ENCODE results near the gene MRAS. TPM values are rescaled to one million over a fixed set of nuclear protein-coding genes. Genes with fewer than 3 reads are reported as not detected.

Gene MRAS
- total RNA-seq, 1 experiment from 2014 or later, result 58.8 TPM

GRCh38 chr3:138340511-138340910 lies 7.9 kb upstream of the MRAS start:
- no peak for DNase-seq (ENCODE audit: low read depth)

DNA sequence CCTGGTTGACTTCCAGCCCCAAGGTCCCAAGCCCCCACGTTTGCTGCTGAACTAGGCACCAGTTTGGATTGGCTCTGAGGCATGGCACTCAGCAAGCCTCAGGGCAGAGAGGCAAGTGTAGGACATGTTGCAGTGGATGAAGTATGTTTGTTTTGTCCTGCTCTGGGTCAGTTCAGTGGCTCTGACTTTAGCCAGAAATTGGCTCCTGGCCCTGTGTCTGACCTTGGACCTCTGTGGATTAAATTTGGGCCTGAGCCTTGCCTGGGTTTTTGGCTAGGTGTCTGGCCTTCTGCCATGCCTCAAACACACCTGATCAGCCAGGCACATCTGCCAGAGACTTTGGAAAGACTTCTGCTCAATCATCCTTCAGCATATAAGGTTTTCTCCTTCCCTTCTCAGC lies 3.6 kb upstream of the MRAS start:
- no peak for DNase-seq (ENCODE audit: low read depth)

GRCh38 chr3:138348754-138349739 lies 668 bp downstream of the MRAS start:
- DNase-seq (ENCODE audit: low read depth), result peak; percentile 55

GRCh38 chr3:138349926-138350665 lies 1.7 kb downstream of the MRAS start:
- peak; percentile 29 for DNase-seq (ENCODE audit: low read depth)

DNA sequence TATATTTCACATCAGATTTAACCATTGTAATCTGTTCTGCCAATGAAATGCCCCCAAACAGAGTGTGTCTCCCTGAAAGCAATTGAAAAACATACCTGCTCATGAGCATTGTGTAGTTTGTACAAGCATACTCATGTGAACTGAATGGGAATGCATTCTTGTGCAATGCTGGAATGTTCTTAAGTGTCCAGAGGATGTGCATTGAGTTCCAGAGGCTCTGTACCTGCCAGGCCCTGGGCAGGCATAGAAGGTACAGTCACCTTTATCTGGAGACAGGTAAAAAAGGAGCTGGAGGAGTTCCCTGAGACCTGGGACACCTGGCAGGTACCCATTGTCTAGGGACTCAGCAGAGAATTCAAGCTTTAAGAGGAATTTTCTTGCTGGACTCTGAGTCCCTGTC lies 2.8 kb downstream of the MRAS start:
- DNase-seq (ENCODE audit: low read depth), result no peak

- no peak for DNase-seq (ENCODE audit: low read depth)
Measured at GRCh38 chr3:138351916-138352550, 3.7 kb downstream of the MRAS start.

GRCh38 chr3:138354376-138354775 lies 6.0 kb downstream of the MRAS start:
- peak; percentile 52 for DNase-seq (ENCODE audit: low read depth)

- DNase-seq (ENCODE audit: low read depth), result no peak
Measured at GRCh38 chr3:138355071-138355470, 6.7 kb downstream of the MRAS start.

DNA sequence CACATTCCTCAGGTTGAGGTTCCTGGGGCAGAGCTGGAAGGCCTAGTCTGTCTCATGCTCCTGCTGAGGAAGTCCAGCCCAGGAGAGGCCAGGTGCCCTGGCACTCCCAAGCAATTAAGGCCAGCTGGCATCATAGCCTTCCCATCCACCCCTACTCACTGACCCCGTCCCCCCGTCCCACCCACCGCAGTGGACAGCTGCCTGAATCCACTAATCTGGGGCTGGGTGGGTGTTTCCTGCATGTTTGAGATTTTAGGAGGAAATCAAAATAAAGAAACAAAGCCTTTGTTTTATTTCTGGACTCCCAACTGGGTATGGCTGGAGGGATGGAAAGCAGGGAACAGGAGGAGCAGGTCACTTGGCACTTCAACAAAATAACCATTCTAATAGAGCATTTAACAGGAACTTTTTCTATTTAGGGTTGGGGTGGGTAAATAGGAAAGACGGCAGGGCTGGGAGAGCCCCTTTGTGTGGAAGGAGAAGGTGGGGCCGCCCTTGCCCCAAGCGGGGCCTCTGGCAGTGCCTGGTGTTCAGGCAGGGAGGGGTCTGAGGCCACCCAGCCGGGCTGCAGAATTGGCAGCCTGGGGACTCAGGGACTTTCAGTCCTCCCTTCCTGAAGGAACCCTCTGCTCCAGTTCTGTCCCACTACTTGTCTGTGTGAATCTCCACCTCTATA lies 8.5 kb downstream of the MRAS start:
- peak; percentile 81 for DNase-seq (ENCODE audit: low read depth)

DNA sequence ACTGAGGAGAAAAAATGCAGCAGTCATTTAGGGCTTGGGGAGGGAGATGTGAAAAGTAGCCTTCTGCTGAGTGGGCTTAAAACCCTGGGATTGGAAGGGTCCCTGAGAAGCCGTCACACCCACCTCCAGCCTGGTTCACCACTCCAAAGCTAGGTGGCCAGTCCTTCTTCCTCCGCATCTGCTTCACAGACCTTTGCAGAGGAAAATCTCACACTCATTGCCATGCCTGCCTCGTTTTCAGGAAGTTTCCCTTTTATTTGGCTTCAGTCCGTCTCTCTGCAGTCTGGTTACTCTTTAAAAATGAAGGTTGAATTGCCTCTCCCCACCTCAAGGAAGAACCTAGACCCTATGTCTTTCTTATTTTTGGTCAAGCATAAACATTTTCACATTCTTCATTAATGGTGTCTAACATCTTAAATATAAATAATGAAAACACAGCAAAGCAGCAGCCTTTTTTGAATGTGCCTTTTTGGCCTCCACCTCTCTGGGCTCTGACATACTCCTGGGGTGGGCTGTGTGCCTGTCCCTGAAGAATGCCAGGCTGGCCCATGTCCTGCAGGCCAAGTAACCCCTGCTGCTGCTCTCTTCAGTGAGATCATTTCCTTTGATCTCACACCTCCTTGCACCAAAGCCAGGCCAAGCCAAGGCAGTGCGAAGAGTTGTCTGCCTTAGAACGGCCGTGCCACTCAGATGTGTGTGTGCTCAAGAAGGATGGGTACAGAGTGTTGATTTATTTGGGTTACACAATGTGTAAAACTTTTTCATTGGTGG lies 11.0 kb downstream of the MRAS start:
- DNase-seq (ENCODE audit: low read depth), result no peak

DNA sequence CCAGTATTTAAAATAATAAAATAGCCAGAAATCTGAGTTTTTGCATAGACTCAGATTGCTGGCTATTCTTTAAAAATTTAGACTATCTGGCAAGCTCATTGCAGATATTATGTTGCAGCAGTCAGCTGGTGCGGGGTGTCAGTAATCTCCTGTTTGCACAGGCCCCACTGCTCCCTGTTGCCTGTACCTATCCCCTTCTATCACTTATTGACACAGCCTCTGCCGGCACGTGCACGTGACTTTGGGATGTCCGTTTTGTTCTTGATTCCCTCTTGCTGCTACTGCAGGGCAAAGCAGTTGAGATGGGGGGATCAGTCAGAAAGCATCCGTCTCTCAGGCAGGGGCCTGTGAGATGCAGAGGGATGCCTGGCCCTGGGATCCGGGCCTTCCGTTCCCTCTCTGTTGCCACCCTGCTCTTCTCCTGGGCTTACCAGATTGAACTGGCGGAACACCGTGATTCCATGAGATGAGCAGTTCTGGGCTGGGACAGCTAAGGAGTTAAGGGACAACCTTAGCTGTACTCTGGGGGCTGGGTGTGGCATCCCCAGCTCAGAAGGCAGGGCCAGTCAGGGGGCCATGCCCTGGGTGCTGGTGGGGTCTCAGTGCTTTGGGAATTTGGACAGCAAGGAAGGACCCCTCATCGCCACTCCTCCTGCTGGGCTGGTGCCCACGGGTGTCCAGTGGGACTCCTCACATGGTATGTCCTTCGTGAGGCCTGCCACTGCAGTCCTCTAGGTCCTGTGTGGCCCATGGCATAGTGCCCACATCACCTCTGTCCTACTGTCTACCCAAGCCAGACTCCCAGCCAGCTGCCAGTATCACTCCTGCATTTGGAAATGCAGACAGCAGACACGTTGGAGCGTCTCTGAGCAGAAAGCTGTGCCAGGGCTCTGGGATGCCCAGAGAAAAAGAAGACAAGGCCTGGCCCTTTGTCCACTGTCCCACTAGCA lies 11.8 kb downstream of the MRAS start:
- no peak for DNase-seq (ENCODE audit: low read depth)

GRCh38 chr3:138360869-138361525 lies 12.6 kb downstream of the MRAS start:
- no peak for DNase-seq (ENCODE audit: low read depth)

DNA sequence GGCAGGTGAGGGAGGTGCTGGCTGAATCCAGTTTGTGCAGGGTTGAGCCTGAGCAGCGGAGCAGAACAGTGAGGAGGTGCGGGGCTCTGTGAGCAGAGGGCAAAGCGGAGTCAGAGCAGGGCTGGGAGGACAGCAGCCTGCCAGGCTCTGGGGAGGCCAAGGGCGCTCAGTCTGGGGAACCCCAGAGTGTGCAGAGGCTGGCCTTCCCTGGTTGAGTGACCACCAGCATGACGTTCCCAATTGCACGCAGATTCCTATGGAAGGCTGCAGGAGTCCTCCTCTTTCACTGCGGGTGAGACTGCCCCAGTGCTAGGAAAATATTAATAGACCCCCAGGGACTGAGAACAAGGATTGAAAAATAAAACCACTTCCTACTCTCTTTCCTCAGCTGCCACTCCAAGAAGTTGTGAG lies 13.2 kb downstream of the MRAS start:
- no peak for DNase-seq (ENCODE audit: low read depth)

DNA sequence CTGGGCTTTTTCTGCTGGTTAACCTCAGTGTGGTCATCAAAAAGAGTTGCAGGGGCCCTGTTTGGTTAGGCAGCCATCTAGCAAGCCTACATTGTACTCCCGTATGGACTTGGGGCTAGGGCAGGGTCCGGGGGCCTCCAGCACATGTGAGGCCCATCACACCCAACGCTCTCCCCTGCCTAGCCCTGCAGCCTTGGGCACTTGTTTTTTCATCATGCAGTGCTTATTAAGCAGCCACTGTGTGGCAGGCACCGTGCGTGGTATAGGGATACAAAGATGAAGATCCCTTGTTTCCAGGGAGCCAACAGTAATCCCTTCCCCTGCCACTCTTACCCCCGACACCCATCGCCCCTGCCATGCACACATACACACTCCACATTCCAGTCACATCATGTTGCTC lies 14.2 kb downstream of the MRAS start:
- DNase-seq (ENCODE audit: low read depth), result no peak

DNA sequence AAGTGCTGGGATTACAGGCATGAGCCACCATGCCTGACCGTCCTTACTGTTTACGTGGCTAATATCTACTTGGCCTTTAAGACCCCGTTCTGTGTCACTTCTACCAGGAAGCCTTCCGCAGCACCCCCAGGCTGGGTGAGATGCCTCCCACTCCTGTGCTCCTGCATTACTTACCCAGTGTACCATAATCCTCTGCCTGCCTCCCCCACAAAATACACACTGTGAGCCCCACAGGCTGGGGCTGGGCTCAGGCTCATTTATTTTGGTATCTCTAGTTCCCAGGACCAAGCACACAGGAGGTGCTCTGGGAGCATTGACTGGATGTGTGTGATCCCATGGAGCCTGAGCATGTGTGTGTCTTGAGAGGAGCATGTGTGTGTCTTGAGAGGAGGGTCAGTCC lies 14.9 kb downstream of the MRAS start:
- no peak for DNase-seq (ENCODE audit: low read depth)

GRCh38 chr3:138364356-138365252 lies 16.2 kb downstream of the MRAS start:
- no peak for DNase-seq (ENCODE audit: low read depth)

- no peak for DNase-seq (ENCODE audit: low read depth)
Measured at GRCh38 chr3:138365253-138365555, 16.8 kb downstream of the MRAS start.
